ENCODE measurements around the gene SCARF2.
A peak's percentile ranks its signal among the peaks of the same experiment; 100 is the strongest.
"Not testable (repeated sequence)": the region's sequence is repeated elsewhere in the genome, so short reads cannot be mapped to it uniquely, and the experiment has no call there.

SCARF2 gene

GRCh38 chr22:20459862-20460261 is 22.2 kb upstream of the SCARF2 start:
- no peak for DNase-seq (ENCODE audit: low read depth)

- DNase-seq (ENCODE audit: low read depth), result no peak
These were observed 21.5 kb upstream of the SCARF2 start for GRCh38 chr22:20459152-20459542.

- no peak for DNase-seq (ENCODE audit: low read depth)
These were observed 21.0 kb upstream of the SCARF2 start for GRCh38 chr22:20458530-20459151.

GRCh38 chr22:20457506-20458240 is 20.0 kb upstream of the SCARF2 start:
- no peak for DNase-seq (ENCODE audit: low read depth)

GRCh38 chr22:20456722-20457076 is 19.1 kb upstream of the SCARF2 start:
- DNase-seq (ENCODE audit: low read depth), result no peak

GRCh38 chr22:20456064-20456721 is 18.6 kb upstream of the SCARF2 start:
- DNase-seq (ENCODE audit: low read depth), result peak; percentile 52

GRCh38 chr22:20455709-20456063 is 18.1 kb upstream of the SCARF2 start:
- no peak for DNase-seq (ENCODE audit: low read depth)

- no peak for DNase-seq (ENCODE audit: low read depth)
These were observed 15.6 kb upstream of the SCARF2 start for GRCh38 chr22:20453222-20453621.

GRCh38 chr22:20451920-20452319 is 14.3 kb upstream of the SCARF2 start:
- DNase-seq (ENCODE audit: low read depth), result no peak

- DNase-seq (ENCODE audit: low read depth), result not testable (repeated sequence)
These were observed 13.6 kb upstream of the SCARF2 start for GRCh38 chr22:20451129-20451778.

- DNase-seq (ENCODE audit: low read depth), result no peak
These were observed 12.9 kb upstream of the SCARF2 start for GRCh38 chr22:20450551-20450906.

- DNase-seq (ENCODE audit: low read depth), result no peak
These were observed 12.4 kb upstream of the SCARF2 start for GRCh38 chr22:20449819-20450550.

GRCh38 chr22:20448630-20449029 is 11.0 kb upstream of the SCARF2 start:
- no peak for DNase-seq (ENCODE audit: low read depth)

GRCh38 chr22:20446383-20446970 is 8.9 kb upstream of the SCARF2 start:
- DNase-seq (ENCODE audit: low read depth), result no peak

GRCh38 chr22:20444325-20444724 is 6.7 kb upstream of the SCARF2 start:
- DNase-seq (ENCODE audit: low read depth), result no peak

GRCh38 chr22:20442485-20443284 is 5.1 kb upstream of the SCARF2 start:
- DNase-seq (ENCODE audit: low read depth), result no peak

- no peak for DNase-seq (ENCODE audit: low read depth)
These were observed 4.2 kb upstream of the SCARF2 start for GRCh38 chr22:20441631-20442484.

- DNase-seq (ENCODE audit: low read depth), result no peak
These were observed 3.3 kb upstream of the SCARF2 start for GRCh38 chr22:20440637-20441591.
